ENCODE data around the gene USP12.
"Not testable (repeated sequence)": the region's sequence is repeated elsewhere in the genome, so short reads cannot be mapped to it uniquely, and the experiment has no call there.

USP12 gene

GRCh38 chr13:27171244-27171826 lies at the start of gene USP12:
Gene USP12, minus strand, starts transcription at chr13:27171811. Its CDS starts 172 bp downstream, at chr13:27171639.
- H3K27ac ChIP-seq, result peak within 1 kb of the TSS; percentile 86
- DNase-seq (ENCODE audit: low read depth, low spot score), result no peak

GRCh38 chr13:27219611-27220010 lies 48.0 kb upstream of the USP12 start:
- no peak for DNase-seq (ENCODE audit: low read depth, low spot score)

GRCh38 chr13:27218861-27219260 lies 47.2 kb upstream of the USP12 start:
- not testable (repeated sequence) for DNase-seq (ENCODE audit: low read depth, low spot score)

More at GRCh38 chr13:27219611-27220010, 48.0 kb upstream of the USP12 start:
- H3K27ac ChIP-seq, result no peak overlapping the region

GRCh38 chr13:27217791-27218190 lies 46.2 kb upstream of the USP12 start:
- DNase-seq (ENCODE audit: low read depth, low spot score); H3K27ac ChIP-seq: not testable (repeated sequence)

More at GRCh38 chr13:27218861-27219260, 47.2 kb upstream of the USP12 start:
- H3K27ac ChIP-seq, result not testable (repeated sequence)

- DNase-seq (ENCODE audit: low read depth, low spot score); H3K27ac ChIP-seq: not testable (repeated sequence)
Measured at GRCh38 chr13:27213386-27213785, 41.8 kb upstream of the USP12 start.

- no peak overlapping the region for H3K27ac ChIP-seq
- peak; percentile 24 for DNase-seq (ENCODE audit: low read depth, low spot score)
Measured at GRCh38 chr13:27211771-27212364, 40.3 kb upstream of the USP12 start.

- DNase-seq (ENCODE audit: low read depth, low spot score), result no peak
- no peak overlapping the region for H3K27ac ChIP-seq
Measured at GRCh38 chr13:27211271-27211670, 39.7 kb upstream of the USP12 start.

- no peak overlapping the region for H3K27ac ChIP-seq
- DNase-seq (ENCODE audit: low read depth, low spot score), result no peak
Measured at GRCh38 chr13:27208514-27208913, 36.9 kb upstream of the USP12 start.

GRCh38 chr13:27203854-27204253 lies 32.2 kb upstream of the USP12 start:
- DNase-seq (ENCODE audit: low read depth, low spot score), result no peak
- H3K27ac ChIP-seq, result no peak overlapping the region

GRCh38 chr13:27203186-27203585 lies 31.6 kb upstream of the USP12 start:
- H3K27ac ChIP-seq, result no peak overlapping the region
- no peak for DNase-seq (ENCODE audit: low read depth, low spot score)

GRCh38 chr13:27201661-27202060 lies 30.1 kb upstream of the USP12 start:
- H3K27ac ChIP-seq, result no peak overlapping the region
- DNase-seq (ENCODE audit: low read depth, low spot score), result no peak

- DNase-seq (ENCODE audit: low read depth, low spot score), result no peak
- no peak overlapping the region for H3K27ac ChIP-seq
Measured at GRCh38 chr13:27200413-27201070, 28.9 kb upstream of the USP12 start.

GRCh38 chr13:27199696-27200095 lies 28.1 kb upstream of the USP12 start:
- DNase-seq (ENCODE audit: low read depth, low spot score), result no peak
- H3K27ac ChIP-seq, result no peak overlapping the region

GRCh38 chr13:27199211-27199610 lies 27.6 kb upstream of the USP12 start:
- H3K27ac ChIP-seq, result no peak overlapping the region
- no peak for DNase-seq (ENCODE audit: low read depth, low spot score)

GRCh38 chr13:27194895-27195764 lies 23.5 kb upstream of the USP12 start:
- H3K27ac ChIP-seq, result no peak overlapping the region
- peak; percentile 55 for DNase-seq (ENCODE audit: low read depth, low spot score)

- DNase-seq (ENCODE audit: low read depth, low spot score), result no peak
- no peak overlapping the region for H3K27ac ChIP-seq
Measured at GRCh38 chr13:27194209-27194608, 22.6 kb upstream of the USP12 start.

GRCh38 chr13:27193496-27193895 lies 21.9 kb upstream of the USP12 start:
- no peak for DNase-seq (ENCODE audit: low read depth, low spot score)
- no peak overlapping the region for H3K27ac ChIP-seq

GRCh38 chr13:27192973-27193372 lies 21.4 kb upstream of the USP12 start:
- no peak for DNase-seq (ENCODE audit: low read depth, low spot score)

GRCh38 chr13:27192367-27192766 lies 20.8 kb upstream of the USP12 start:
- not testable (repeated sequence) for H3K27ac ChIP-seq; DNase-seq (ENCODE audit: low read depth, low spot score)

More at GRCh38 chr13:27192973-27193372, 21.4 kb upstream of the USP12 start:
- H3K27ac ChIP-seq, result no peak overlapping the region

GRCh38 chr13:27189192-27189591 lies 17.6 kb upstream of the USP12 start:
- DNase-seq (ENCODE audit: low read depth, low spot score), result no peak
- no peak overlapping the region for H3K27ac ChIP-seq

- no peak for DNase-seq (ENCODE audit: low read depth, low spot score)
- no peak overlapping the region for H3K27ac ChIP-seq
Measured at GRCh38 chr13:27188239-27188638, 16.6 kb upstream of the USP12 start.

Measured in epithelial cell of prostate (primary cell).